Peyer's patch (tissue), 4 donors: ENCODE results near the gene STUM.

Source experiments
- CTCF ChIP-seq, 6 experiments: fragments of 450-650 bp in 4 of 6; fragments of 200-600 bp in 2 of 6; sonication (generic) in 1 of 6; IDR thresholded peaks; one replicate each; pipeline ENCODE4 v1.5.1; 2017 to 2019; ENCODE audit warnings: antibody characterized with exemption in 6 of 6, mild to moderate bottlenecking in 3 of 6, moderate library complexity in 1 of 6
- POLR2A ChIP-seq, 2 donors: fragments of 450-650 bp; IDR thresholded peaks; one replicate each; pipeline ENCODE4 v1.5.1; 2017; ENCODE audit warnings: antibody characterized with exemption in 2 of 2, mild to moderate bottlenecking in 2 of 2, moderate library complexity in 2 of 2

- TF ChIP-seq POLR2A (IDR thresholded peaks at IDR 0.05): no peak
- TF ChIP-seq CTCF (IDR thresholded peaks at IDR 0.05): no peak
These were observed 68.5 kb downstream of the STUM start for GRCh38 chr1:226617109-226617508.
